ENCODE measurements around the gene CCL28.
"Not testable (repeated sequence)": the region's sequence is repeated elsewhere in the genome, so short reads cannot be mapped to it uniquely, and the experiment has no call there.

Gene CCL28

GRCh38 chr5:43412156-43412555 is at the start of gene CCL28:
Gene CCL28, minus strand, starts transcription at chr5:43412391. Its CDS starts 75 bp downstream, at chr5:43412316.
- Mint-ChIP-seq H3K27me3 (no peaks in the 10 kb centered on the region), H3K27ac (no peak within 1 kb of the TSS), H3K9me3 (no peaks in the 10 kb centered on the region), H3K36me3 (no peaks in the 10 kb centered on the region), H3K4me1 (no peaks in the 10 kb centered on the region), H3K4me3 (no peak within 1 kb of the TSS)
- no peak for ATAC-seq

- Mint-ChIP-seq H3K9me3 (peaks cover 7% of the 10 kb centered on the region), H3K27ac (no peak overlapping the region), H3K36me3 (peaks cover 54% of the 10 kb centered on the region), H3K4me1 (peaks cover 20% of the 10 kb centered on the region), H3K27me3 (no peaks in the 10 kb centered on the region), H3K4me3 (no peak overlapping the region)
- ATAC-seq: no peak
These were observed 48.9 kb upstream of the CCL28 start for GRCh38 chr5:43461066-43461465.

- no peak overlapping the region for H3K4me3 Mint-ChIP-seq
- H3K36me3 Mint-ChIP-seq: peaks cover 71% of the 10 kb centered on the region
- peaks cover 11% of the 10 kb centered on the region for H3K4me1 Mint-ChIP-seq
- no peak overlapping the region for H3K27ac Mint-ChIP-seq
- ATAC-seq: no peak
- no peaks in the 10 kb centered on the region for H3K27me3 Mint-ChIP-seq
- H3K9me3 Mint-ChIP-seq: peaks cover 8% of the 10 kb centered on the region
These were observed 44.4 kb upstream of the CCL28 start for GRCh38 chr5:43456556-43456955.

- not testable (repeated sequence) for H3K4me1 Mint-ChIP-seq, H3K27me3 Mint-ChIP-seq, H3K4me3 Mint-ChIP-seq, H3K27ac Mint-ChIP-seq, ATAC-seq
- peaks cover 40% of the 10 kb centered on the region for H3K9me3 Mint-ChIP-seq
- peaks cover 32% of the 10 kb centered on the region for H3K36me3 Mint-ChIP-seq
These were observed 29.4 kb upstream of the CCL28 start for GRCh38 chr5:43441575-43441974.

- Mint-ChIP-seq H3K36me3 (no peaks in the 10 kb centered on the region), H3K27me3 (no peaks in the 10 kb centered on the region), H3K27ac (no peak overlapping the region), H3K4me1 (no peaks in the 10 kb centered on the region), H3K4me3 (no peak overlapping the region), H3K9me3 (peaks cover 30% of the 10 kb centered on the region)
- ATAC-seq: no peak
These were observed 25.0 kb upstream of the CCL28 start for GRCh38 chr5:43437062-43437660.

- Mint-ChIP-seq H3K4me3 (no peak overlapping the region), H3K4me1 (no peaks in the 10 kb centered on the region), H3K9me3 (peaks cover 11% of the 10 kb centered on the region), H3K27ac (no peak overlapping the region), H3K36me3 (no peaks in the 10 kb centered on the region), H3K27me3 (no peaks in the 10 kb centered on the region)
- ATAC-seq: no peak
These were observed 21.2 kb upstream of the CCL28 start for GRCh38 chr5:43433382-43433781.

GRCh38 chr5:43432486-43433375 is 20.5 kb upstream of the CCL28 start:
- no peaks in the 10 kb centered on the region for H3K27me3 Mint-ChIP-seq
- no peak for ATAC-seq
- H3K9me3 Mint-ChIP-seq: peaks cover 6% of the 10 kb centered on the region
- H3K36me3 Mint-ChIP-seq: no peaks in the 10 kb centered on the region
- no peak overlapping the region for H3K4me3 Mint-ChIP-seq
- H3K4me1 Mint-ChIP-seq: no peaks in the 10 kb centered on the region
- H3K27ac Mint-ChIP-seq: no peak overlapping the region

GRCh38 chr5:43429706-43430105 is 17.5 kb upstream of the CCL28 start:
- H3K36me3 Mint-ChIP-seq: no peaks in the 10 kb centered on the region
- no peaks in the 10 kb centered on the region for H3K27me3 Mint-ChIP-seq
- no peak overlapping the region for H3K27ac Mint-ChIP-seq
- no peak for ATAC-seq
- no peaks in the 10 kb centered on the region for H3K9me3 Mint-ChIP-seq
- no peaks in the 10 kb centered on the region for H3K4me1 Mint-ChIP-seq
- no peak overlapping the region for H3K4me3 Mint-ChIP-seq

GRCh38 chr5:43429016-43429415 is 16.8 kb upstream of the CCL28 start:
- Mint-ChIP-seq H3K27me3 (no peaks in the 10 kb centered on the region), H3K4me1 (no peaks in the 10 kb centered on the region), H3K36me3 (no peaks in the 10 kb centered on the region), H3K27ac (no peak overlapping the region), H3K4me3 (no peak overlapping the region), H3K9me3 (no peaks in the 10 kb centered on the region)
- no peak for ATAC-seq

- H3K27me3 Mint-ChIP-seq: peaks cover 2% of the 10 kb centered on the region
- H3K9me3 Mint-ChIP-seq: no peaks in the 10 kb centered on the region
- no peak for ATAC-seq
- no peak overlapping the region for H3K27ac Mint-ChIP-seq
- H3K36me3 Mint-ChIP-seq: no peaks in the 10 kb centered on the region
- no peaks in the 10 kb centered on the region for H3K4me1 Mint-ChIP-seq
- no peak overlapping the region for H3K4me3 Mint-ChIP-seq
These were observed 15.1 kb upstream of the CCL28 start for GRCh38 chr5:43427306-43427705.

- Mint-ChIP-seq H3K36me3 (no peaks in the 10 kb centered on the region), H3K27ac (no peak overlapping the region), H3K4me3 (no peak overlapping the region), H3K27me3 (peaks cover 12% of the 10 kb centered on the region), H3K4me1 (no peaks in the 10 kb centered on the region), H3K9me3 (no peaks in the 10 kb centered on the region)
- ATAC-seq: no peak
These were observed 13.8 kb upstream of the CCL28 start for GRCh38 chr5:43425983-43426382.

- H3K4me3 Mint-ChIP-seq, ATAC-seq, H3K36me3 Mint-ChIP-seq, H3K4me1 Mint-ChIP-seq, H3K27ac Mint-ChIP-seq, H3K9me3 Mint-ChIP-seq: not testable (repeated sequence)
- H3K27me3 Mint-ChIP-seq: peaks cover 12% of the 10 kb centered on the region
These were observed 10.9 kb upstream of the CCL28 start for GRCh38 chr5:43423086-43423485.

- no peak overlapping the region for H3K4me3 Mint-ChIP-seq
- peaks cover 12% of the 10 kb centered on the region for H3K27me3 Mint-ChIP-seq
- H3K27ac Mint-ChIP-seq: no peak overlapping the region
- no peak for ATAC-seq
- H3K9me3 Mint-ChIP-seq: no peaks in the 10 kb centered on the region
- no peaks in the 10 kb centered on the region for H3K36me3 Mint-ChIP-seq
- H3K4me1 Mint-ChIP-seq: no peaks in the 10 kb centered on the region
These were observed 10.0 kb upstream of the CCL28 start for GRCh38 chr5:43422143-43422542.

GRCh38 chr5:43421450-43422133 is 9.4 kb upstream of the CCL28 start:
- Mint-ChIP-seq H3K4me1 (no peaks in the 10 kb centered on the region), H3K4me3 (no peak overlapping the region), H3K36me3 (no peaks in the 10 kb centered on the region), H3K27ac (no peak overlapping the region), H3K9me3 (no peaks in the 10 kb centered on the region), H3K27me3 (peaks cover 12% of the 10 kb centered on the region)
- ATAC-seq: no peak

GRCh38 chr5:43420241-43420640 is 8.1 kb upstream of the CCL28 start:
- Mint-ChIP-seq H3K36me3 (no peaks in the 10 kb centered on the region), H3K9me3 (no peaks in the 10 kb centered on the region), H3K27me3 (peaks cover 12% of the 10 kb centered on the region), H3K4me3 (no peak overlapping the region), H3K4me1 (no peaks in the 10 kb centered on the region), H3K27ac (no peak overlapping the region)
- ATAC-seq: no peak

All from stimulated activated memory B cell treated with anti-CD40 and anti-IgM and Interleukin-4, amounts not matched to agents 10 μg/mL and 1 μg/mL and 100 μg/mL, for 72 hours (primary cell).